GM12872 (cell line): ENCODE data around the gene KDELR1.

Experiments used
- CTCF ChIP-seq: IDR thresholded peaks from 3 replicates; pipeline ENCODE4 v1.5.1; 2011; ENCODE audit warnings: low read depth, mild to moderate bottlenecking, low read length, moderate library complexity; ENCODE audit not compliant: insufficient read depth

Gene KDELR1

GRCh38 chr19:48403606-48404005 lies 12.3 kb upstream of the KDELR1 start:
- no peak for TF ChIP-seq CTCF

- TF ChIP-seq CTCF = no peak
Observed at GRCh38 chr19:48401287-48401686, 9.9 kb upstream of the KDELR1 start.

- TF ChIP-seq CTCF = no peak
Observed at GRCh38 chr19:48400018-48400742, 8.8 kb upstream of the KDELR1 start.

- no peak for TF ChIP-seq CTCF
Observed at GRCh38 chr19:48398375-48399235, 7.3 kb upstream of the KDELR1 start.

- no peak for TF ChIP-seq CTCF
Observed at GRCh38 chr19:48398102-48398374, 6.7 kb upstream of the KDELR1 start.

GRCh38 chr19:48397263-48398101 lies 6.1 kb upstream of the KDELR1 start:
- no peak for TF ChIP-seq CTCF

- no peak for TF ChIP-seq CTCF
Observed at GRCh38 chr19:48396824-48397176, 5.4 kb upstream of the KDELR1 start.
